ENCODE data around the gene CPLANE2. TPM values are rescaled to one million over a fixed set of nuclear protein-coding genes. Genes with fewer than 3 reads are reported as not detected.

Gene CPLANE2
- total RNA-seq, 1 experiment from 2014 or later: 5.0 TPM

DNA sequence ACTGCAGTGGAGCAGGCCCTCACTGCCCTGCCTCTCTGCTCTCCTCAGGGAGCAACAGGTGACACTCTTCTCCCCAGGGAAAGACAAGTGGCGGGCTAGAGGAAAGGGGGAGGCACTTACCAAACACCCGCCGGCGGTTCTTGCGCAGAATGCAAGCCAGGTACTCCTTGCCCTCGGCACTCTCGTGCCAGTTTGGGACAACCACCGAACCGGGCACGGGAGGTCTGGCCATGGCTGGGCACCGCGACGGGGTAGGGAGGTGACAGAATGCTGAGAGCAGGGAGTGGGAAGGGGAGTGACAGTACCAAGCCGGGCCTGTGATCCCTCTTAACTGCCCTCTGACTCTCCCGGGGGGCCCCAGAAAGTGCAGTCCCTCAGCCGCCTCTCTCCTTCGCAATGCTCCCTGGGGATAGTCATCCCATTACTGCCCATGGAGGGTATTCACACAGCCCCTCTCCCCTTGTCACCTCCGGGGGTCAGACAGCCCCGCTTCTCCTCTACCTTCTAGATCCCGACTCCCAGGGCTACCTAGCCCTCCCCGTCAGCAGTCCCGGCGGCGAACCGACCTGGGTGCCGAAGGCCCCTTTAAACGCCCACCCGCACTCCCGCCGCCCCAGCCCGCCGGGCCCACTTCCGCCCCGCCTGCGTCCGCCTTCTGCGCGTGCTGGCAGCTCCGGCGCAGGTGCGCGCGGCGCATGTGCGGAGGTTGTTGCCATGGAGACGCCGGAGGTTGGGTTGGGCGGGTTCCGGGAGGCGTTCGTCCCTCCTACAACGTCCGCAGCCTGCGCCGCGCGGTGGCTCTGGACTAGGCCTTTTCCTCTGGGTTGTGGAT is at the start of gene CPLANE2 (continued):
- TF ChIP-seq IRF2 (CRISPR knock-in tag; IDR thresholded peaks at IDR 0.05; ENCODE audit: borderline replicate concordance, low read depth) (no peak), NR3C1 (CRISPR knock-in tag; conservative IDR thresholded peaks at IDR 0.05; ENCODE audit: low read depth) (no peak), HMGA2 (CRISPR knock-in tag; IDR thresholded peaks at IDR 0.05) (no peak), CREM (CRISPR knock-in tag; IDR thresholded peaks at IDR 0.05) (0 out of 2 replicates have a peak, but pooled peaks have one; percentile 58), GABPB1 (CRISPR knock-in tag; IDR thresholded peaks at IDR 0.05) (no peak; the same call in 1 of the 2 replicates), NFYB (CRISPR knock-in tag; conservative IDR thresholded peaks at IDR 0.05; ENCODE audit: low read depth) (no peak), SMAD3 (CRISPR knock-in tag; IDR thresholded peaks at IDR 0.05; ENCODE audit: borderline replicate concordance) (no peak; the same call in 1 of the 2 replicates), JAZF1 (CRISPR knock-in tag; IDR thresholded peaks at IDR 0.05) (no peak), ZNF281 (CRISPR knock-in tag; IDR thresholded peaks at IDR 0.05) (no peak), SP1 (CRISPR knock-in tag; conservative IDR thresholded peaks at IDR 0.05) (peak; percentile 65), ZNF423 (CRISPR knock-in tag; IDR thresholded peaks at IDR 0.05) (no peak), E2F5 (CRISPR knock-in tag; IDR thresholded peaks at IDR 0.05) (no peak), ATF1 (CRISPR knock-in tag; IDR thresholded peaks at IDR 0.05) (no peak)
- TF ChIP-seq, protein P1, sequence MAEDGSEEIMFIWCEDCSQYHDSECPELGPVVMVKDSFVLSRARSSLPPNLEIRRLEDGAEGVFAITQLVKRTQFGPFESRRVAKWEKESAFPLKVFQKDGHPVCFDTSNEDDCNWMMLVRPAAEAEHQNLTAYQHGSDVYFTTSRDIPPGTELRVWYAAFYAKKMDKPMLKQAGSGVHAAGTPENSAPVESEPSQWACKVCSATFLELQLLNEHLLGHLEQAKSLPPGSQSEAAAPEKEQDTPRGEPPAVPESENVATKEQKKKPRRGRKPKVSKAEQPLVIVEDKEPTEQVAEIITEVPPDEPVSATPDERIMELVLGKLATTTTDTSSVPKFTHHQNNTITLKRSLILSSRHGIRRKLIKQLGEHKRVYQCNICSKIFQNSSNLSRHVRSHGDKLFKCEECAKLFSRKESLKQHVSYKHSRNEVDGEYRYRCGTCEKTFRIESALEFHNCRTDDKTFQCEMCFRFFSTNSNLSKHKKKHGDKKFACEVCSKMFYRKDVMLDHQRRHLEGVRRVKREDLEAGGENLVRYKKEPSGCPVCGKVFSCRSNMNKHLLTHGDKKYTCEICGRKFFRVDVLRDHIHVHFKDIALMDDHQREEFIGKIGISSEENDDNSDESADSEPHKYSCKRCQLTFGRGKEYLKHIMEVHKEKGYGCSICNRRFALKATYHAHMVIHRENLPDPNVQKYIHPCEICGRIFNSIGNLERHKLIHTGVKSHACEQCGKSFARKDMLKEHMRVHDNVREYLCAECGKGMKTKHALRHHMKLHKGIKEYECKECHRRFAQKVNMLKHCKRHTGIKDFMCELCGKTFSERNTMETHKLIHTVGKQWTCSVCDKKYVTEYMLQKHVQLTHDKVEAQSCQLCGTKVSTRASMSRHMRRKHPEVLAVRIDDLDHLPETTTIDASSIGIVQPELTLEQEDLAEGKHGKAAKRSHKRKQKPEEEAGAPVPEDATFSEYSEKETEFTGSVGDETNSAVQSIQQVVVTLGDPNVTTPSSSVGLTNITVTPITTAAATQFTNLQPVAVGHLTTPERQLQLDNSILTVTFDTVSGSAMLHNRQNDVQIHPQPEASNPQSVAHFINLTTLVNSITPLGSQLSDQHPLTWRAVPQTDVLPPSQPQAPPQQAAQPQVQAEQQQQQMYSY (CRISPR knock-in tag; IDR thresholded peaks at IDR 0.05): no peak
- TF ChIP-seq, protein P2, sequence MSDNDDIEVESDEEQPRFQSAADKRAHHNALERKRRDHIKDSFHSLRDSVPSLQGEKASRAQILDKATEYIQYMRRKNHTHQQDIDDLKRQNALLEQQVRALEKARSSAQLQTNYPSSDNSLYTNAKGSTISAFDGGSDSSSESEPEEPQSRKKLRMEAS (CRISPR knock-in tag; IDR thresholded peaks at IDR 0.05): peak; percentile 47; the same call in 1 of the 2 replicates
- TF ChIP-seq, protein P3, sequence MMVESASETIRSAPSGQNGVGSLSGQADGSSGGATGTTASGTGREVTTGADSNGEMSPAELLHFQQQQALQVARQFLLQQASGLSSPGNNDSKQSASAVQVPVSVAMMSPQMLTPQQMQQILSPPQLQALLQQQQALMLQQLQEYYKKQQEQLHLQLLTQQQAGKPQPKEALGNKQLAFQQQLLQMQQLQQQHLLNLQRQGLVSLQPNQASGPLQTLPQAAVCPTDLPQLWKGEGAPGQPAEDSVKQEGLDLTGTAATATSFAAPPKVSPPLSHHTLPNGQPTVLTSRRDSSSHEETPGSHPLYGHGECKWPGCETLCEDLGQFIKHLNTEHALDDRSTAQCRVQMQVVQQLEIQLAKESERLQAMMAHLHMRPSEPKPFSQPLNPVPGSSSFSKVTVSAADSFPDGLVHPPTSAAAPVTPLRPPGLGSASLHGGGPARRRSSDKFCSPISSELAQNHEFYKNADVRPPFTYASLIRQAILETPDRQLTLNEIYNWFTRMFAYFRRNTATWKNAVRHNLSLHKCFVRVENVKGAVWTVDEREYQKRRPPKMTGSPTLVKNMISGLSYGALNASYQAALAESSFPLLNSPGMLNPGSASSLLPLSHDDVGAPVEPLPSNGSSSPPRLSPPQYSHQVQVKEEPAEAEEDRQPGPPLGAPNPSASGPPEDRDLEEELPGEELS (CRISPR knock-in tag; IDR thresholded peaks at IDR 0.05): peak; percentile 63; the same call in 1 of the 2 replicates

- ATAC-seq (no peak), DNase-seq (ENCODE audit: low spot score) (no peak)
- no peak for TF ChIP-seq GABPB1 (CRISPR knock-in tag; IDR thresholded peaks at IDR 0.05)
- TF ChIP-seq NFE2L1 (CRISPR knock-in tag; IDR thresholded peaks at IDR 0.05): no peak
- TF ChIP-seq E2F5 (CRISPR knock-in tag; IDR thresholded peaks at IDR 0.05): no peak
- no peak for TF ChIP-seq GRHL2 (CRISPR knock-in tag; IDR thresholded peaks at IDR 0.05; ENCODE audit: insufficient replicate concordance, severe bottlenecking)
- H3K4me3 Mint-ChIP-seq: no peak overlapping the region
- no peaks in the 10 kb centered on the region for H3K9me3 Mint-ChIP-seq
- no peaks in the 10 kb centered on the region; the same call in 1 of the 2 replicates for H3K4me1 Mint-ChIP-seq
- H3K27ac Mint-ChIP-seq: no peak overlapping the region
- CTCF ChIA-PET: interaction anchor here (0.8 kb wide), 1 partner anchor 335 kb away, joined by 4 read pairs; no protein-coding TSS in a partner anchor
- peaks cover 2% of the 10 kb centered on the region for H3K36me3 Mint-ChIP-seq
- POLR2A ChIA-PET: no interaction called here
- H3K27me3 Mint-ChIP-seq (ENCODE audit: low read depth): no peaks in the 10 kb centered on the region
These were observed 49.1 kb upstream of the CPLANE2 start for GRCh38 chr1:16286122-16286521.

All from WTC11 (cell line).